Measurements from ENCODE around the gene MDM4.
"Not testable (repeated sequence)": the region's sequence is repeated elsewhere in the genome, so short reads cannot be mapped to it uniquely, and the experiment has no call there.

The MDM4 gene

DNA sequence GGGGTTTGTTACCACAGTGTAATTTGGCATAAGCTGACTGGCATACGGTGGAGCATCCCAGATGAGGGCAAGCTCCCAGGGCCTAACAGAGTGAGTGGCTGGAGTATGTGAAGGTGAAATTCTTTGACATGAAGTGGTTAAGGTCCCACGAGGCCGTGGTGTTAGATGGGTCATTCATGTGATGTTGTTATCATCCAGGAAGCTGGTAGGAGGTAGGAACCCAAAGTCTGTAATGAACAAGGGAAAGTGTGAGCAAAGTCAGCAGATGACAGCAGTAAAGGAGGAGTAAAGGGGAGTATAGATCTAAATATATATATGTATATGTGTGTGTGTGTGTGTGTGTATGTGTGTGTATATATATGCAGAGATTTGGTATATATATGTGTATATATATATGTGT lies 47.6 kb downstream of the MDM4 start:
- no peak for DNase-seq

DNA sequence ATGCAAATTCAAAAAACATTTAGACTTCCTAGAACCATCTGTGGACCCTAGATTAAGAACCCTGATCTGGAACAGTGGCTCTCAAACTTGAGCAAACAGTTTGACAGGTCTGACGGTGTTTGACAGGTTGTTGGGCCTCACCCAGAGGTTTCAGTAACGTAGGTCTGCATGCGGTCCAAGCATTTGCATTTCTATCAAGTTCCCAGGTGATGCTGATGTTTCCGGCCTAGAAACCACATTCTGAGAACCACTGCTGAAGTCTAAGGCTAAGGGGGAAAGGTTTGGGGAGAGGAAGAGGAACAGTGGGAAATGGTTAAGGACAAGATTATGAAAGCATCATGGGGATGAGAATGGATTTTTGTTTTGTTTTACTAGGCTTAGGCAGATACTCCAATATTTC lies 48.6 kb downstream of the MDM4 start:
- DNase-seq: no peak

GRCh38 chr1:204565617-204566582 lies 49.7 kb downstream of the MDM4 start:
- DNase-seq: peak; percentile 73 to 77

GRCh38 chr1:204566583-204566955 lies 50.4 kb downstream of the MDM4 start:
- DNase-seq: no peak

DNA sequence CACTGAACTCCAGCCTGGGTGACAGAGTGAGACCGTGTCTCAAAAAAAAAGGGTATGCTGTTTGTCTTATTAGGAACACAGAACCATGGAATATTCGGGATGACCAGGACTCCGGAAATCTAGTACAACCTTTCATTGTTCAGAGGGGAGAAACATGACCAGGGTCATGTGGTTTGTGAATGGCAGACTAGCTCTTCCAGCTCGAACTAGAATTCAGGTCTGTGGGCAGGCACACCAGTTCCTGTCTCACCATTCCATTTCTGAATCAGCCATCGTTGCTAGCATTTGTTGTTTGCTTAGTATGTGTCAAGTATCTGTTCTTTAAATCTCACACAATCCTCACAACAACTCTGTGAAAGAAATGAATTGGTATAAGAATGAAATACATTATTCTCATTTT lies 50.9 kb downstream of the MDM4 start:
- no peak for DNase-seq

DNA sequence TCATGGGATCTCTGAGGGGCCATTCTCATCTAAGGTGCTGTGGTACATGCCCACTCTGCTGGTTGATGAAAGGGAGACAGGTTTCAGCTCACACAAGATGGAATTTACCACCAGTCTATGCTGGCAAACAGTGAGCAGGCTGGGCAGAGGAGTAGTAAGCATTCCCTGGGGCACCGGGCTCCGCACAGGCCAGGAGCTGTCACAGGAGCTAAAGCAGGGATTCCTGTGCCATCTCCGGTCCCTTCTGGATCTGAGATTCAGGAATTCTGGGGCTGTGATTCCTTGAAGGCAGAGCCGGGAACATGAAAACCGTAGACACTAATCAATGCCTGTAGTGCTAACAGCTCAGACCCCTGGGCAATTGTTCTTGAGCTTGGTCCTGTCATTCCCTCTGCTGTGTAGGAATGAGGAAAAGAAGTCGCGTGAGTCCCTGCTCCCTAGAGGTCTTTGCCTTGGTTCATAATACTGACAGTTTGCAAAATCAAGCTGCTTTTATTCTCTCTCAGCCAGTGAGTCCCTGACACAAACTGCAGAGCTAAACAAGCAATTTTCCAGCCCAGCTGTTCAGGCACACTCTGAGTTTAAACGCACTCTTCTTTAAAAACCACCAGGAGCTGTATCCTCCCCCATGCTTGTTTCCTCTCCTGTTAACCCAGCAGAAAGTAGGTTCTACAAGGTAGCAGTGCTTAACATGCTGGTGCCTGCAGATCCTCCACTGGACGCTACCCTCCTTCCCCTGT lies 52.5 kb downstream of the MDM4 start:
- DNase-seq: no peak

DNA sequence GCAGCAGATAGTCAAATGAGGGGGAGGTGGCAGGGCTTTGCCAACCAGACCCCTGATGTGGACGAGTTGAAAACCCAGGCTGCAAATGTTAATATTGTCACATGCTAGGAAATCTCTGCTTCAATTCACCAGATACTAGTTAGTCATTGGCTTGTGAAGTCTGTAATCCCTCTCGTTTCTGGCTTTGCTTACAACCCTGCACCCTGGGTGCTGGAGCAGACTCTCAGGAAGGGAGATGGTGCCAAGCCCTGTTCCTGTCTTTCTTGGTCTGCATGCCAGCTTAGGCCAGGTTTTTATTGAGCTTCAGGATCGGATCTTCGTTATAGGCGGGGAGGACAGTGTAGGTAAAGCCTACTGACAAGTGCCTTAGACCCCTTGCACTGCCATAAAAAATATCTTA lies 53.3 kb downstream of the MDM4 start:
- no peak for DNase-seq

GRCh38 chr1:204570021-204570420 lies 53.8 kb downstream of the MDM4 start:
- DNase-seq: not testable (repeated sequence)

GRCh38 chr1:204571128-204571527 lies 54.9 kb downstream of the MDM4 start:
- DNase-seq: no peak

- no peak for DNase-seq
These were observed 55.4 kb downstream of the MDM4 start for GRCh38 chr1:204571631-204572030.

- no peak for DNase-seq
These were observed 57.0 kb downstream of the MDM4 start for GRCh38 chr1:204572923-204573922.

DNA sequence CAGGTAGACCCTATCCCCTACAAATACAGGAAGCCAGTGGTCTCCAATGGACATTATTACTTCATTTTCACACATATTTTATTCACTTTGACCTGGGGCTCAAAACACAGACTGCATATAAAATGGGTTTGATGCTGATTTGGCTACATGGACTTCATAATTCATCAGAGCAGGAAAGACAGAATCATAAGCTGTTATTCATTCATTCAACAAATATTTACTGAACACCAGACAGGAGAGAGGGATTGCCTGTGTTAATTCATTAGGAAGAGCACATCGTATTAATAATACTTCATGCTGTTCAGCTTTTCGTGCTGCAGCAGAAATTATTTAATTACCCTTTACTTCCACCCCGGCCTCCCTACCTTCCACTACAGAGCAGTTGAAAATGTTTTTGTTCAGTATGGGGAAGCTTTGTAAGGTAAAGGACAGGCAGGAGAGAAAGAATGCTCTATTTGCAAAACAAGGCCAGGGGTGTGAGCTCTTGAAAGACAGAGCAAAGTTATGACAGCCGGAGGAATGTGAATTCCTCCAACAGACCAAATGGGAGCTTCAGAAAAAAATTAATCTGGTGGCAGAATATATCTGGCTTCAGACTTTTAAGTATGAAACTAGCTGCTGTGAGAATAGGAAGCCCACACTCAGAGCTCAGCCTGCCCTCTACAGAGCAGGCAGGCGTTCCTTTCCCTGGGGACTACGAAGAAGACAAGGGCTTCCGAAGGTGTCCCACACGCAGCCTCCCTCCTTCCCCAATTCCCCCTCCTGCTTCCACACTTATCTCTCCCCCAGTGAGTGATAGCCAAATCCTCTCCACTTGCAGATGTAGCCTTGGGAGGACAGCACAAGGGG lies 58.0 kb downstream of the MDM4 start:
- peak; percentile 97 to 99 for DNase-seq

DNA sequence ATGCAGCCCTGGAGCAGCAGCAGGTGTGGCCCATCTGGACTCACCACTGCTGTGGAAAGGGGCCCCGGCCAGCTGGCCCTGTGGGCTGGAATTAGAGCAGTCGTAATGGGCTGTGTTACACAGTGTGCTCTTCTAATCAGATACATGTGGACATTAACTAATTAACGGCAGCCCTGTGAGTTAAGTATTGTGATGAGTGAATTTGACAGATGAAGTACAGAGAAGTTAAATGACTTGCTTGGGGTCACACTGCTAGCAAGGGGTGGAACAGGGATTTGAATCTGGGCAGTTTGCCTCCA lies 58.6 kb downstream of the MDM4 start:
- no peak for DNase-seq

DNA sequence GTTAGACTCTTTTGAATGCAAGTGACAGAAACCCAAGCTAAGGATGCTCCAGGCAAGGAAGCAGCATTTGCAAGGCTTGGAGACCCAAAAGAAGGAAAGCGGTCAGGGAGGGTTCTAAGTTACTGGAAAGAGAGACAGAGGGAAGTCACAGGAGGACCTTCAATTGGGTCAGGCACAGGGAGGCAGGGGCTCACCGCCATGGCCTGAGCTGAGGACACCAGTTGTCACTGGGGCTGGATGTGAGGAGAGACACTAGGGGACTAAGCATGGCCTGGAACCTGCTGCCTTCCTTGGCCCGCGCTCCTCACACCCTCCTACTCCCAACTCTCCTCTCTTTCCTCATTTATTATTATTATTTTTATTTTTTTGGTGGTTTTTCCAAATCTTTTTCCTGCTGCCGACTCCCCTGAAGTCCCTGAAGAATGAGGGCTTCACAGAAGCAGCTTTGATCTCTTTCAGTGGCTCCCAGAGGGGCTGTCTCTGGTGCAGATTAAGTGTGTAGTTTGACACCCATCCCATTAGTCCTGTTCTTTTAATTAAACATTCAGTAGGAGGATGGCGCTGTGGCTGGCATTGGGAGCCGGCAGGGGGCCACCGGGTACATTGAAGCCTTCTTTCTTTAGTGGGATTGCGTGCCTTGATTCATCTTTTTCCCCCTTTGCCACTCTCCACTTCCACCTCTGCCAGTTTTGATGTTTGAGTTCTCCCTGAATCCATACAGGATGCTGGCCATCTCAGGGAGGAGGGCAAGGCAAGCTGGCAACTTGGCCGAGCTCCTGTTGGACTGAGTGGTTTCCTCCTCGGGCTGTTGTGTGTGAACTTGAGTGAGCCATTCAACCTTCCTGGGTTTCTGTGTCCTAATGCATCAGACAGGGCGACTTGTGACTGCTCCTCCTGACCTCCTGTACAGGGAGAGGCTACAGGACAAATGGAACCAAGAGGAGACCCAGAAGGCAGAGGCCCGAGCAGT lies 59.3 kb downstream of the MDM4 start:
- DNase-seq: peak; percentile 40 to 73

- no peak for DNase-seq
These were observed 60.2 kb downstream of the MDM4 start for GRCh38 chr1:204576422-204576821.

DNA sequence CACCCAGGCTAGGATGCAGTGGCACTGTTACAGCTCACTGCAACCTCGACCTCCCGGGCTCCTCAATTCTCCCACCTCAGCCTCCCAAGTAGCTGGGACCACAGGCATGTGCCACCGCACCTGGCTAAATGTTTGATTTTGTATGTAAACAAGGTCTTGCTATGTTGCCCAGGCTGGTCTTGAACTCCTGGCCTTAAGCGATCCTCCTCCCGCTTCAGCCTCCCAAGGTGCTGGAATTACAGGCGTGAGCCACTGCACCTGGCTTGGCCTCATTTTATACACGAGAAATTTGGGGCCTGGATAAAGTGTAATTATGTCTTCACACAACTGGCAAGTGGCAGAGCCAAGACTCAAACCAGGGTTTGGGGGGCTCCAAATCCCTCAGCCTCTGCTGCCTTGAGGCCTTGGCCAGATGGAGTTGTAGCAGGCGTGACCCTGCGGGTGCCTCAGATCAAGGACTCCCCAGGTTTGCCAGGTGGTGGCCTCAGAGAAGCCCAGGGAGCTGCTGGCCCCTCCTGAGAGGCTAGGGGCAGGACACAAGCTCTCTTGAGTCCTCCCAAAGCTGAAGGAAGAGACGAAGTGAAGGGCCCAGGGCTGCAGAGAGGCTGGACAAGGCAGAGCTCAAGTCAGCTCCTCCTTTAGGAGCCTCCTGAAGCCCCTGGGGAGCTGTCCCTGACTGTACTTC lies 61.7 kb downstream of the MDM4 start:
- DNase-seq: no peak

- peak; percentile 38 to 42 for DNase-seq
These were observed 62.9 kb downstream of the MDM4 start for GRCh38 chr1:204578867-204579664.

DNA sequence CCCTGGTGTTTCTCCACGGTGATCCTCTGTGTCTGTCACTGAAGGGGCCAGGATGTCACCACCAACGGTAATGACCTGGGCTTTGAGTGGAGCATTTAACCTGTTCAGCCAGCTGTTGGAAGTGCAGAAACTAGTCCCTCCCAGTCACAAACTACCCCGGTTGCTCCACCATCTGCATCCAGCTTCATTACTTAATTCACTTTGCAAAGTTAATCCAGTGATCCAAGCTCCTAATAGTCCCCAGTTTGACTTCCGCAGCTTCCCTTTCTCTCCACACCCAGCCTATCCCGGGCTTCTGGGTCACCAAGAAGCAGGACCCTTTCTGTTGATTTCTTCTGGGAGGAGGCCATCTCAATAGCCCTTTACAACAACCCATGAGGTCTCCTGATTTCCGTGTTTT lies 63.5 kb downstream of the MDM4 start:
- peak in 1 of 2 experiments; percentile 73 for DNase-seq

GRCh38 chr1:204580862-204581261 lies 64.7 kb downstream of the MDM4 start:
- no peak for DNase-seq
